Measurements from ENCODE around the gene CAMTA1. TPM values are rescaled to one million over a fixed set of nuclear protein-coding genes. Genes with fewer than 3 reads are reported as not detected.
A peak's percentile ranks its signal among the peaks of the same experiment; 100 is the strongest.

The CAMTA1 gene
- total RNA-seq, 6 donors from 2014 or later = 38.8 to 74.0 (median 46.1) TPM

- no peak for ATAC-seq (ENCODE audit: low FRiP score in 2 of 2)
- no peaks in the 10 kb centered on the region for H3K36me3 ChIP-seq
- no peaks in the 10 kb centered on the region for H3K27me3 ChIP-seq
- no peaks in the 10 kb centered on the region for H3K9me3 ChIP-seq
- no peak for DNase-seq
- TF ChIP-seq EP300 (IDR thresholded peaks at IDR 0.05) = no peak
- no peak for TF ChIP-seq POLR2A (IDR thresholded peaks at IDR 0.05)
- TF ChIP-seq CTCF (IDR thresholded peaks at IDR 0.05) = no peak
- no peak for TF ChIP-seq POLR2AphosphoS5 (IDR thresholded peaks at IDR 0.05)
- no peak overlapping the region for H3K4me3 ChIP-seq
- no peak overlapping the region for H3K27ac ChIP-seq
- 88 to 89% methylated on average over 7 of the region's 7 CpGs for WGBS, 2 donors
- H3K4me1 ChIP-seq = no peaks in the 10 kb centered on the region
These were observed 423.5 kb downstream of the CAMTA1 start for GRCh38 chr1:7208647-7209180.

- no peaks in the 10 kb centered on the region for H3K9me3 ChIP-seq
- TF ChIP-seq POLR2AphosphoS5 (IDR thresholded peaks at IDR 0.05) = no peak
- TF ChIP-seq EP300 (IDR thresholded peaks at IDR 0.05) = no peak
- TF ChIP-seq POLR2A (IDR thresholded peaks at IDR 0.05) = no peak
- no peak for TF ChIP-seq CTCF (IDR thresholded peaks at IDR 0.05)
- ATAC-seq (ENCODE audit: low FRiP score in 2 of 2) (no peak), DNase-seq (no peak)
- H3K4me1 ChIP-seq = no peaks in the 10 kb centered on the region
- 47 to 51% methylated on average over 3 of the region's 3 CpGs for WGBS, 2 donors
- no peaks in the 10 kb centered on the region for H3K27me3 ChIP-seq
- no peak overlapping the region for H3K4me3 ChIP-seq
- no peak overlapping the region for H3K27ac ChIP-seq
- no peaks in the 10 kb centered on the region for H3K36me3 ChIP-seq
These were observed 424.1 kb downstream of the CAMTA1 start for GRCh38 chr1:7209336-7209735.

GRCh38 chr1:7218210-7218832 lies 433.1 kb downstream of the CAMTA1 start:
- ATAC-seq (ENCODE audit: low FRiP score in 2 of 2) = no peak
- no peak for DNase-seq
- no peak overlapping the region for H3K4me3 ChIP-seq
- WGBS, 2 donors = 21 to 30% methylated on average over 9 of the region's 9 CpGs
- no peaks in the 10 kb centered on the region for H3K36me3 ChIP-seq
- no peaks in the 10 kb centered on the region for H3K9me3 ChIP-seq
- H3K27me3 ChIP-seq = no peaks in the 10 kb centered on the region
- no peaks in the 10 kb centered on the region for H3K4me1 ChIP-seq
- no peak overlapping the region for H3K27ac ChIP-seq
- TF ChIP-seq CTCF (IDR thresholded peaks at IDR 0.05) (peak in 5 of 6 experiments; percentile 15 to 60 (median 53)), EP300 (IDR thresholded peaks at IDR 0.05) (no peak), POLR2AphosphoS5 (IDR thresholded peaks at IDR 0.05) (no peak)

- WGBS, 2 donors = 70 to 73% methylated on average over 10 of the region's 10 CpGs
- DNase-seq = no peak
These were observed 433.8 kb downstream of the CAMTA1 start for GRCh38 chr1:7219031-7219430.

More at GRCh38 chr1:7219031-7219430, 433.8 kb downstream of the CAMTA1 start:
- H3K27ac ChIP-seq = no peak overlapping the region
- TF ChIP-seq POLR2A (IDR thresholded peaks at IDR 0.05) = no peak
- TF ChIP-seq CTCF (IDR thresholded peaks at IDR 0.05) = no peak
- no peak for TF ChIP-seq POLR2AphosphoS5 (IDR thresholded peaks at IDR 0.05)
- no peak for TF ChIP-seq EP300 (IDR thresholded peaks at IDR 0.05)
- no peaks in the 10 kb centered on the region for H3K27me3 ChIP-seq
- H3K36me3 ChIP-seq = no peaks in the 10 kb centered on the region
- ATAC-seq (ENCODE audit: low FRiP score in 2 of 2) = no peak
- H3K4me1 ChIP-seq = no peaks in the 10 kb centered on the region
- H3K4me3 ChIP-seq = no peak overlapping the region
- no peaks in the 10 kb centered on the region for H3K9me3 ChIP-seq

All from upper lobe of left lung (tissue), 6 donors.